ENCODE measurements around the gene SPATA7.

- TF ChIP-seq CTCF (IDR thresholded peaks at IDR 0.05) (no peak), POLR2AphosphoS5 (IDR thresholded peaks at IDR 0.05) (no peak), EP300 (IDR thresholded peaks at IDR 0.05; ENCODE audit: low read depth) (no peak), POLR2A (IDR thresholded peaks at IDR 0.05) (no peak)
Measured at GRCh38 chr14:88417594-88417993, 32.1 kb downstream of the SPATA7 start.

All from transverse colon (tissue), 4 donors.